Ovary (tissue), 3 donors: ENCODE data around the gene FBXW2.

Experiments
- EP300 ChIP-seq: sonication (generic); formaldehyde crosslinking; IDR thresholded peaks from one replicate; pipeline ENCODE4 v1.6.1; 2017; ENCODE audit warnings: antibody characterized with exemption
- POLR2A ChIP-seq: fragments of 450-650 bp; IDR thresholded peaks from one replicate; pipeline ENCODE4 v1.6.1; 2017; ENCODE audit warnings: antibody characterized with exemption, mild to moderate bottlenecking, moderate library complexity
- TF ChIP-seq, protein P1 (sequence below), 3 donors: fragments of 450-650 bp in 2 of 3; fragments of 200-600 bp in 1 of 3; IDR thresholded peaks; one replicate each; pipeline versions ENCODE4 v1.5.1 to v1.8.0; 2016 to 2022; ENCODE audit warnings: antibody characterized with exemption in 3 of 3, mild to moderate bottlenecking in 1 of 3
- donor health status: DM: no; HTN: no; CAD: no.

GRCh38 chr9:120830865-120831264 is 37.6 kb upstream of the FBXW2 start:
- TF ChIP-seq, protein P1, sequence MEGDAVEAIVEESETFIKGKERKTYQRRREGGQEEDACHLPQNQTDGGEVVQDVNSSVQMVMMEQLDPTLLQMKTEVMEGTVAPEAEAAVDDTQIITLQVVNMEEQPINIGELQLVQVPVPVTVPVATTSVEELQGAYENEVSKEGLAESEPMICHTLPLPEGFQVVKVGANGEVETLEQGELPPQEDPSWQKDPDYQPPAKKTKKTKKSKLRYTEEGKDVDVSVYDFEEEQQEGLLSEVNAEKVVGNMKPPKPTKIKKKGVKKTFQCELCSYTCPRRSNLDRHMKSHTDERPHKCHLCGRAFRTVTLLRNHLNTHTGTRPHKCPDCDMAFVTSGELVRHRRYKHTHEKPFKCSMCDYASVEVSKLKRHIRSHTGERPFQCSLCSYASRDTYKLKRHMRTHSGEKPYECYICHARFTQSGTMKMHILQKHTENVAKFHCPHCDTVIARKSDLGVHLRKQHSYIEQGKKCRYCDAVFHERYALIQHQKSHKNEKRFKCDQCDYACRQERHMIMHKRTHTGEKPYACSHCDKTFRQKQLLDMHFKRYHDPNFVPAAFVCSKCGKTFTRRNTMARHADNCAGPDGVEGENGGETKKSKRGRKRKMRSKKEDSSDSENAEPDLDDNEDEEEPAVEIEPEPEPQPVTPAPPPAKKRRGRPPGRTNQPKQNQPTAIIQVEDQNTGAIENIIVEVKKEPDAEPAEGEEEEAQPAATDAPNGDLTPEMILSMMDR (IDR thresholded peaks at IDR 0.05), result no peak
- TF ChIP-seq EP300, result no peak
- no peak for TF ChIP-seq POLR2A
